ENCODE measurements around the gene GJB3.
A peak's percentile ranks its signal among the peaks of the same experiment; 100 is the strongest.

Gene GJB3

DNA sequence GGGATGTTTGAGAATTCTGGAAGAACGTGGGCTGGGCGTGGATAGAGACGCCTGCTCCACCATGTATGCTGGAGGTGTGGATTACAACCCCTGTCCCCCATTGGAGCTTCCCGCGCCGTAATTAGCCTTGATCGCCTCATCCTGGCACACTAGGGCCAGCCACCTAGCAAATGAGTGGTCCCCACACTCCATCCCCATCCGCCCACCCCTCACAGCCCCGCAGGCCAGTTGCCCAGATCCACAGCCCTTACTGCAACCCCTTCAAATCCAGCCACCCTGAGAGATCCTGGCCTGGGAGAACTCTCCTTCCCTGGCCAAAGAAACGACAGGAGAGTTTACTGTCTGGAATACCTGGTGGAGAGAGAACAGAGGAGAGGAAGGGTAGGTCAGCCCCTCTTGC, 11.4 kb downstream of the GJB3 start:
- Histone ChIP-seq H3K4ac (ENCODE audit: low read depth, low read length) (no peak overlapping the region), H3K9ac (ENCODE audit: low read length) (no peak overlapping the region), H3K18ac (ENCODE audit: low read length) (no peak overlapping the region), H3K4me3 (ENCODE audit: low read depth, low read length) (peak overlapping the region; percentile 23), H2BK5ac (ENCODE audit: low read depth, low read length, poor library complexity) (no peak overlapping the region), H3K23ac (ENCODE audit: low read length) (no peak overlapping the region), H3K27ac (ENCODE audit: low read depth, low read length) (no peak overlapping the region), H3K14ac (ENCODE audit: low read length) (no peak overlapping the region), H4K91ac (ENCODE audit: low read depth, low read length) (no peak overlapping the region), H3K27me3 (ENCODE audit: insufficient read depth, low read length) (peaks cover 11% of the 10 kb centered on the region), H3K4me2 (ENCODE audit: low read length) (no peak overlapping the region), H3K4me1 (ENCODE audit: control insufficient read depth in 1 of 2, insufficient read depth in 2 of 2, low read length in 2 of 2) (no peaks in the 10 kb centered on the region), H3K79me2 (ENCODE audit: control insufficient read depth, insufficient read depth, low read length, poor library complexity) (no peaks in the 10 kb centered on the region), H2BK12ac (ENCODE audit: low read length) (no peak overlapping the region), H3K9me3 (ENCODE audit: insufficient read depth, low read depth, low read length) (peaks cover 1% of the 10 kb centered on the region), H3K79me1 (ENCODE audit: low read length) (no peaks in the 10 kb centered on the region), H4K8ac (ENCODE audit: low read depth, low read length) (no peak overlapping the region), H2BK120ac (ENCODE audit: insufficient read depth, low read length, poor library complexity) (no peak overlapping the region), H3K36me3 (ENCODE audit: control insufficient read depth in 1 of 2, insufficient read depth in 2 of 2, low read length in 2 of 2) (no peaks in the 10 kb centered on the region), H2AFZ (ENCODE audit: insufficient read depth, low read length, poor library complexity) (no peak overlapping the region), H4K12ac (ENCODE audit: low read depth, low read length) (no peak overlapping the region), H2AK5ac (ENCODE audit: low read length) (no peak overlapping the region)
- no peak for DNase-seq
- WGBS (ENCODE audit: extremely low coverage, insufficient coverage, insufficient read length), result no CpG with 5 or more reads among the region's 10 CpGs

GRCh38 chr1:34792868-34793727, 12.1 kb downstream of the GJB3 start, which contains the start of gene GJA4:
GJA4 (plus strand) TSS chr1:34792999; CDS start chr1:34794214, 1,215 bp downstream.
- Histone ChIP-seq H3K27me3 (ENCODE audit: insufficient read depth, low read length) (peaks cover 11% of the 10 kb centered on the region), H3K79me1 (ENCODE audit: low read length) (no peaks in the 10 kb centered on the region), H3K18ac (ENCODE audit: low read length) (no peak within 1 kb of the TSS), H3K4me1 (ENCODE audit: control insufficient read depth in 1 of 2, insufficient read depth in 2 of 2, low read length in 2 of 2) (no peaks in the 10 kb centered on the region), H2BK12ac (ENCODE audit: low read length) (no peak within 1 kb of the TSS), H3K9ac (ENCODE audit: low read length) (no peak within 1 kb of the TSS), H3K36me3 (ENCODE audit: control insufficient read depth in 1 of 2, insufficient read depth in 2 of 2, low read length in 2 of 2) (no peaks in the 10 kb centered on the region), H3K23ac (ENCODE audit: low read length) (no peak within 1 kb of the TSS), H3K9me3 (ENCODE audit: insufficient read depth, low read depth, low read length) (peaks cover 1% of the 10 kb centered on the region), H2AFZ (ENCODE audit: insufficient read depth, low read length, poor library complexity) (no peak within 1 kb of the TSS), H2AK5ac (ENCODE audit: low read length) (no peak within 1 kb of the TSS), H4K8ac (ENCODE audit: low read depth, low read length) (no peak within 1 kb of the TSS), H3K4me3 (ENCODE audit: low read depth, low read length) (peak within 1 kb of the TSS; percentile 23), H3K79me2 (ENCODE audit: control insufficient read depth, insufficient read depth, low read length, poor library complexity) (no peaks in the 10 kb centered on the region), H4K12ac (ENCODE audit: low read depth, low read length) (peak within 1 kb of the TSS; percentile 31), H4K91ac (ENCODE audit: low read depth, low read length) (no peak within 1 kb of the TSS), H3K27ac (ENCODE audit: low read depth, low read length) (no peak within 1 kb of the TSS), H3K4me2 (ENCODE audit: low read length) (peak within 1 kb of the TSS; percentile 50), H2BK120ac (ENCODE audit: insufficient read depth, low read length, poor library complexity) (no peak within 1 kb of the TSS), H3K14ac (ENCODE audit: low read length) (no peak within 1 kb of the TSS), H3K4ac (ENCODE audit: low read depth, low read length) (no peak within 1 kb of the TSS), H2BK5ac (ENCODE audit: low read depth, low read length, poor library complexity) (no peak within 1 kb of the TSS)
- no peak for DNase-seq
- no CpG with 5 or more reads among the region's 45 CpGs for WGBS (ENCODE audit: extremely low coverage, insufficient coverage, insufficient read length)

- no peak overlapping the region for H3K4me2 ChIP-seq (ENCODE audit: low read length)
- H2BK12ac ChIP-seq (ENCODE audit: low read length), result no peak overlapping the region
- H3K4me3 ChIP-seq (ENCODE audit: low read depth, low read length), result no peak overlapping the region
- DNase-seq, result no peak
- H4K12ac ChIP-seq (ENCODE audit: low read depth, low read length), result no peak overlapping the region
- no peak overlapping the region for H3K9ac ChIP-seq (ENCODE audit: low read length)
- WGBS (ENCODE audit: extremely low coverage, insufficient coverage, insufficient read length), result no CpG with 5 or more reads among the region's 40 CpGs
- no peak overlapping the region for H3K4ac ChIP-seq (ENCODE audit: low read depth, low read length)
- H3K9me3 ChIP-seq (ENCODE audit: insufficient read depth, low read depth, low read length), result peaks cover 1% of the 10 kb centered on the region
- H3K36me3 ChIP-seq (ENCODE audit: control insufficient read depth in 1 of 2, insufficient read depth in 2 of 2, low read length in 2 of 2), result no peaks in the 10 kb centered on the region
- H3K4me1 ChIP-seq (ENCODE audit: control insufficient read depth in 1 of 2, insufficient read depth in 2 of 2, low read length in 2 of 2), result no peaks in the 10 kb centered on the region
- no peak overlapping the region for H2BK120ac ChIP-seq (ENCODE audit: insufficient read depth, low read length, poor library complexity)
- no peak overlapping the region for H3K23ac ChIP-seq (ENCODE audit: low read length)
- no peak overlapping the region for H4K91ac ChIP-seq (ENCODE audit: low read depth, low read length)
- no peak overlapping the region for H3K27ac ChIP-seq (ENCODE audit: low read depth, low read length)
- no peak overlapping the region for H4K8ac ChIP-seq (ENCODE audit: low read depth, low read length)
- H3K27me3 ChIP-seq (ENCODE audit: insufficient read depth, low read length), result peaks cover 11% of the 10 kb centered on the region
- H3K14ac ChIP-seq (ENCODE audit: low read length), result no peak overlapping the region
- H3K18ac ChIP-seq (ENCODE audit: low read length), result no peak overlapping the region
- no peaks in the 10 kb centered on the region for H3K79me2 ChIP-seq (ENCODE audit: control insufficient read depth, insufficient read depth, low read length, poor library complexity)
- no peak overlapping the region for H2AFZ ChIP-seq (ENCODE audit: insufficient read depth, low read length, poor library complexity)
- H3K79me1 ChIP-seq (ENCODE audit: low read length), result no peaks in the 10 kb centered on the region
- H2AK5ac ChIP-seq (ENCODE audit: low read length), result no peak overlapping the region
- no peak overlapping the region for H2BK5ac ChIP-seq (ENCODE audit: low read depth, low read length, poor library complexity)
Measured at GRCh38 chr1:34794001-34794789, 13.2 kb downstream of the GJB3 start.

- H3K18ac ChIP-seq (ENCODE audit: low read length), result no peak overlapping the region
- H2AFZ ChIP-seq (ENCODE audit: insufficient read depth, low read length, poor library complexity), result no peak overlapping the region
- H4K91ac ChIP-seq (ENCODE audit: low read depth, low read length), result no peak overlapping the region
- H4K8ac ChIP-seq (ENCODE audit: low read depth, low read length), result no peak overlapping the region
- H3K4me1 ChIP-seq (ENCODE audit: control insufficient read depth in 1 of 2, insufficient read depth in 2 of 2, low read length in 2 of 2), result no peaks in the 10 kb centered on the region
- no CpG with 5 or more reads among the region's 12 CpGs for WGBS (ENCODE audit: extremely low coverage, insufficient coverage, insufficient read length)
- no peak for DNase-seq
- no peaks in the 10 kb centered on the region for H3K79me1 ChIP-seq (ENCODE audit: low read length)
- H2BK5ac ChIP-seq (ENCODE audit: low read depth, low read length, poor library complexity), result no peak overlapping the region
- H3K23ac ChIP-seq (ENCODE audit: low read length), result no peak overlapping the region
- H3K4ac ChIP-seq (ENCODE audit: low read depth, low read length), result no peak overlapping the region
- H2BK12ac ChIP-seq (ENCODE audit: low read length), result no peak overlapping the region
- H4K12ac ChIP-seq (ENCODE audit: low read depth, low read length), result no peak overlapping the region
- H3K4me3 ChIP-seq (ENCODE audit: low read depth, low read length), result no peak overlapping the region
- H3K14ac ChIP-seq (ENCODE audit: low read length), result no peak overlapping the region
- H3K79me2 ChIP-seq (ENCODE audit: control insufficient read depth, insufficient read depth, low read length, poor library complexity), result no peaks in the 10 kb centered on the region
- no peak overlapping the region for H2AK5ac ChIP-seq (ENCODE audit: low read length)
- no peak overlapping the region for H2BK120ac ChIP-seq (ENCODE audit: insufficient read depth, low read length, poor library complexity)
- no peaks in the 10 kb centered on the region for H3K36me3 ChIP-seq (ENCODE audit: control insufficient read depth in 1 of 2, insufficient read depth in 2 of 2, low read length in 2 of 2)
- no peak overlapping the region for H3K9ac ChIP-seq (ENCODE audit: low read length)
- H3K27ac ChIP-seq (ENCODE audit: low read depth, low read length), result no peak overlapping the region
- peaks cover 11% of the 10 kb centered on the region for H3K27me3 ChIP-seq (ENCODE audit: insufficient read depth, low read length)
- peaks cover 1% of the 10 kb centered on the region for H3K9me3 ChIP-seq (ENCODE audit: insufficient read depth, low read depth, low read length)
- no peak overlapping the region for H3K4me2 ChIP-seq (ENCODE audit: low read length)
Measured at GRCh38 chr1:34794790-34795180, 13.8 kb downstream of the GJB3 start.

Measured in trophoblast cell (in vitro differentiated cells and primary cell).